Brain microvascular endothelial cell (primary cell): ENCODE measurements around the gene TMEM255A.

Source experiments
- DNase-seq: peaks from one replicate; pipeline ENCODE4 v3.0.0-alpha.2; 2020
- H3K27ac ChIP-seq: fragments of 250-450 bp; sonication (Bioruptor Pico); 2 replicates; pipeline ENCODE4 v1.5.1; 2020; ENCODE audit warnings: mild to moderate bottlenecking, moderate library complexity
- H3K27me3 ChIP-seq: fragments of 250-450 bp; sonication (Bioruptor Pico); replicated peaks from 2 replicates; pipeline ENCODE4 v1.5.1; 2020; ENCODE audit warnings: mild to moderate bottlenecking
- H3K36me3 ChIP-seq: fragments of 250-450 bp; sonication (Bioruptor Pico); replicated peaks from 2 replicates; pipeline ENCODE4 v1.5.1; 2020; ENCODE audit warnings: mild to moderate bottlenecking
- H3K4me3 ChIP-seq: 2 replicates; pipeline ENCODE4 v1.5.1; 2011; ENCODE audit warnings: low read depth, mild to moderate bottlenecking, control low read depth, low read length, moderate library complexity
- in situ Hi-C: cut with HindIII; loops from 2 replicates; pipeline ENCODE4 v1.10.0; 2017; ENCODE audit warnings: low sequenced_read_pairs, low pct_ligation_motif_present
- TF ChIP-seq, protein P1 (sequence below): IDR thresholded peaks from 2 replicates; pipeline ENCODE4 v1.5.1; 2011; ENCODE audit warnings: low read depth, mild to moderate bottlenecking, moderate library complexity, low read length, control low read depth, inconsistent platforms; ENCODE audit errors: missing control alignments

Gene TMEM255A

DNA sequence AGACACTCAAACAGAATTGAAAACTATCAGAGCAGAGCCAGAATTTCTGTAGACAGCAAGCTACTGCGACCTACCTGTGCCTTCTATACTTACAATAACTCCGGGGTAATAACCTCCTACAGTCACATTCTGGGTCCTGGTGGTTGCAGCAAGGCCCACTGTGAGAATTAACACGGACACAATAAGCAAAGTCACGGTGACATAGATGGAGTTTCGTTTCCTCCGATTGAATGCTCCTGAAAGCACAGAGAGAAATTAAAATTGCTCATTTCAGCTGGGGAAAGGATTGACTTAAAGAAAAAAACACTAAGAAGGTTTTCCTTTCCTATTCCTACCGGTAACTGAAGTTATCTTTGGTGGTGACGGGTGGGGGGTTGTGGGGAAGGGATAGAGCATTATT lies 7.0 kb downstream of the TMEM255A start:
- Histone ChIP-seq H3K4me3 (no peak overlapping the region), H3K27ac (no peak overlapping the region), H3K36me3 (no peaks in the 10 kb centered on the region), H3K27me3 (no peaks in the 10 kb centered on the region)
- TF ChIP-seq, protein P1, sequence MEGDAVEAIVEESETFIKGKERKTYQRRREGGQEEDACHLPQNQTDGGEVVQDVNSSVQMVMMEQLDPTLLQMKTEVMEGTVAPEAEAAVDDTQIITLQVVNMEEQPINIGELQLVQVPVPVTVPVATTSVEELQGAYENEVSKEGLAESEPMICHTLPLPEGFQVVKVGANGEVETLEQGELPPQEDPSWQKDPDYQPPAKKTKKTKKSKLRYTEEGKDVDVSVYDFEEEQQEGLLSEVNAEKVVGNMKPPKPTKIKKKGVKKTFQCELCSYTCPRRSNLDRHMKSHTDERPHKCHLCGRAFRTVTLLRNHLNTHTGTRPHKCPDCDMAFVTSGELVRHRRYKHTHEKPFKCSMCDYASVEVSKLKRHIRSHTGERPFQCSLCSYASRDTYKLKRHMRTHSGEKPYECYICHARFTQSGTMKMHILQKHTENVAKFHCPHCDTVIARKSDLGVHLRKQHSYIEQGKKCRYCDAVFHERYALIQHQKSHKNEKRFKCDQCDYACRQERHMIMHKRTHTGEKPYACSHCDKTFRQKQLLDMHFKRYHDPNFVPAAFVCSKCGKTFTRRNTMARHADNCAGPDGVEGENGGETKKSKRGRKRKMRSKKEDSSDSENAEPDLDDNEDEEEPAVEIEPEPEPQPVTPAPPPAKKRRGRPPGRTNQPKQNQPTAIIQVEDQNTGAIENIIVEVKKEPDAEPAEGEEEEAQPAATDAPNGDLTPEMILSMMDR, result no peak
- no peak for DNase-seq
- in situ Hi-C loops, result no loop called here

DNA sequence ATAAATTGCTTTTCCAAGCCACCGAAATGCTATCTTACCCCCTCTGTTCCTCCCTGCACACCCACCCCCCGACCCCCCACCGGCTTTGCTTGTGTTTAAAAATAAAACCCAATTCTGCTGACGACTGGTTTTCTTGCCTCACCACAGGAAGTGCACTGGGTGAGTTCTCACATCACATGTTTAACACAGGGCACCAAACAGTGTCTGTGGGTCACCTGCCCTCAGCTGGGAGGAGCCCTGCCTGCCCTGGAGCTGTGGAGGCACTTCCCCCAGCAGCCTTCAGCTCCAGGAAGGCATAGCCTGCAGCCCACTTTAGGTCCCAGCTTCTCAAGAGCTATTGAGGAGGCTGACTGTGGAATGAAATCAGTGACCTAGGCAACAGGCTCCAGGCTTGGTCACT lies 8.8 kb downstream of the TMEM255A start:
- in situ Hi-C loops, result no loop called here
- Histone ChIP-seq H3K27ac (no peak overlapping the region), H3K4me3 (no peak overlapping the region), H3K27me3 (no peaks in the 10 kb centered on the region), H3K36me3 (no peaks in the 10 kb centered on the region)
- TF ChIP-seq, protein P1, result no peak
- DNase-seq, result no peak

DNA sequence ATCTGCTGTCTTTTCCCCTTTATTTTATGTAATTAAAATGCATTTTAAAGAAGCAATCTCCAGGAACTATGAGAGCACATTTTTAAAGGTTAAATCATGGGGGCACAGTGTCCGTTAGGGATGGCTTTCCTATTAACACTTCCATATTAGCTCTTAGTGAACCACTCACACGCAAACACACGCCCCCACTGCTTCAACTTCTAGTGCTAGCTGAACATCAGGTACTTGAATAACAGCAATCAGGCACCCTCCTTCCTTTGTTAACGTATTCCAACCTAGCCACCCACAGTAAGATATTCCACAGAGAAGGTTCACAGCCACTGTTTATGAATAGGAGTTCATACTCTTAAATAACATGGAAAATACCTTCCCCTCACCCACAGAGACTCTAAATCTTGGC lies 9.3 kb downstream of the TMEM255A start:
- TF ChIP-seq, protein P1, result no peak
- no peak for DNase-seq
- H3K4me3 ChIP-seq, result no peak overlapping the region
- in situ Hi-C loops, result no loop called here
- no peaks in the 10 kb centered on the region for H3K36me3 ChIP-seq
- H3K27me3 ChIP-seq, result no peaks in the 10 kb centered on the region
- no peak overlapping the region for H3K27ac ChIP-seq

DNA sequence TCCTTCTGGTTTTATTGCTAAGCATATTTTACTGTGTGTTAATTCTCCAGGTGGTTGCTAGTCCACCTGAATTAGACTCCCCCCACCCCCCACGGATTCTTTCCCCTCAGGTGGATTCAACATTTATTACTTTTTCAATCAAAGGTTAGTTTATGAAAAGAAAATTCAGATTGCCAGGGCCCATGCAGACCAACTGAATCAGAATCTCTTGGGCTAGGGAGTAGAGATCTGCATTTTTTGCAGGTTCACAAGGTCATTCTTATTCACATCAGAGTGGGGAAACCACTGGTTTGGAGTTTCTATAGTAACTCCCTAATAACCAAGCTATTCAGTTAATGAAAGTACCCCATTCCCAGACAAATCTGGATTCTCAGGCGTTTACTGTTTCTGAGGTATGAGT lies 9.8 kb downstream of the TMEM255A start:
- H3K27me3 ChIP-seq, result no peaks in the 10 kb centered on the region
- DNase-seq, result no peak
- no peaks in the 10 kb centered on the region for H3K36me3 ChIP-seq
- TF ChIP-seq, protein P1, result no peak
- no peak overlapping the region for H3K4me3 ChIP-seq
- no peak overlapping the region for H3K27ac ChIP-seq
- in situ Hi-C loops, result no loop called here

DNA sequence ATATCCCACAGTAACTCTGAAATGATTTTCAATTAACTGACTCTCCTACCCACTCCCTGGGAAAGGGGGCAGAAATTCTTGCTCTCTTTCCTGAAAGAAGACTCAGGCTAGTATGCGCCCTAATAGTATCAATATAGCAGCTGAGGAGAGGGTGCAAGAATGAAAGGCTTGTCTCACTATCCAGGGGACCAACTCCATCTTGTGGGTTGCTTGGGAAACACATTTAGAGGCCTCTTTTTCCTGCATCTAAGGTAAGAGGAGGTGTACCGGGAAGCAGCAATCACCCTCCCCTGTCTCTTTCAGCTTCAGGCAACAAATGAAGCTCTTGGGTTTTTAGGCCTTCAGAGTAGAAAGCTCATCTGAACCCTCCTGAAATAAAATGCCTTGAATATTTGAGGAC lies 11.3 kb downstream of the TMEM255A start:
- Histone ChIP-seq H3K27me3 (no peaks in the 10 kb centered on the region), H3K36me3 (no peaks in the 10 kb centered on the region), H3K4me3 (no peak overlapping the region), H3K27ac (no peak overlapping the region)
- in situ Hi-C loops, result no loop called here
- DNase-seq, result no peak
- TF ChIP-seq, protein P1, result peak; percentile 23

DNA sequence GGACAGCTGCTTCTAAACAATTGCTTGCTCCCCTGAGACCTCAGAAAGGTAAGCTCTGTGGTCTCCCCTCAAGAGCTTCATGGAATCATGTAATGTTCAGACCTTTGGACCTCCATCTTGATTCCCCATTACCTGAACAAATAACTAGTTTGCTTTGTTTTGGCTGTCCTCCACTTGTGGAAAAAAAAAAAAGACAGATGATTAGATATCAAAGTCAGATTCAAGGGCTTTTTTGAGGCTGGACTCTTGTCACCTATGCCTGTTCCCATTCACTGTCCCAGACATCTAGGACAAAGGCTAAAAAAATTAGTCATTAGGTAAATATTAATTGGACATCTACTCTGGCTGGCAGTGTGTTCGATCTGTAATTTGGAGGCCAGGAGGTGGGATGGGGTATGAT lies 13.3 kb downstream of the TMEM255A start:
- Histone ChIP-seq H3K27ac (no peak overlapping the region), H3K27me3 (no peaks in the 10 kb centered on the region), H3K36me3 (no peaks in the 10 kb centered on the region), H3K4me3 (no peak overlapping the region)
- no peak for DNase-seq
- in situ Hi-C loops, result no loop called here
- TF ChIP-seq, protein P1, result no peak
